ENCODE measurements around the gene LARGE1.

DNA sequence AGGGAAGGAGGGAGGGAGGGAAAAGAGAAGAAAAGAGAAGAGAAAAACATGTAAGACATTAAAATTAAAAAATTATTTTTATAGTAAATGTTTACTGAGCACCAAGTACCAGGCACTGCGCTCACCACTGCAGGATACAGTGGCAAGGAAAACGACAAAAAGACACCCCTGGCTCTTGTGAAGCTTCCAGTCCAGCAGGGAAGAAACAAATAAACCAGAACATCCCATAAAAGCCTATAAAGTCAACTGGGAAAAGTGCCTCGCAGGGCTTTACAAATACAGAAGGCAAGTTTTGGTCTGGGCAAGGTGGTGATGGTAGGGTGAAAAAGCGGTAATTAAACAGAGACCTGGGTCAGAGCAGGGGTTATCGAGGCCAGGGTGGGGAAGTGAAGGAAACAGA, 33.6 kb downstream of the LARGE1 start:
- TF ChIP-seq, protein P1, sequence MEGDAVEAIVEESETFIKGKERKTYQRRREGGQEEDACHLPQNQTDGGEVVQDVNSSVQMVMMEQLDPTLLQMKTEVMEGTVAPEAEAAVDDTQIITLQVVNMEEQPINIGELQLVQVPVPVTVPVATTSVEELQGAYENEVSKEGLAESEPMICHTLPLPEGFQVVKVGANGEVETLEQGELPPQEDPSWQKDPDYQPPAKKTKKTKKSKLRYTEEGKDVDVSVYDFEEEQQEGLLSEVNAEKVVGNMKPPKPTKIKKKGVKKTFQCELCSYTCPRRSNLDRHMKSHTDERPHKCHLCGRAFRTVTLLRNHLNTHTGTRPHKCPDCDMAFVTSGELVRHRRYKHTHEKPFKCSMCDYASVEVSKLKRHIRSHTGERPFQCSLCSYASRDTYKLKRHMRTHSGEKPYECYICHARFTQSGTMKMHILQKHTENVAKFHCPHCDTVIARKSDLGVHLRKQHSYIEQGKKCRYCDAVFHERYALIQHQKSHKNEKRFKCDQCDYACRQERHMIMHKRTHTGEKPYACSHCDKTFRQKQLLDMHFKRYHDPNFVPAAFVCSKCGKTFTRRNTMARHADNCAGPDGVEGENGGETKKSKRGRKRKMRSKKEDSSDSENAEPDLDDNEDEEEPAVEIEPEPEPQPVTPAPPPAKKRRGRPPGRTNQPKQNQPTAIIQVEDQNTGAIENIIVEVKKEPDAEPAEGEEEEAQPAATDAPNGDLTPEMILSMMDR (IDR thresholded peaks at IDR 0.05), result no peak
- no peak for TF ChIP-seq POLR2AphosphoS5 (IDR thresholded peaks at IDR 0.05; ENCODE audit: insufficient read depth in 1 of 2, low read depth in 1 of 2)
- no peak for TF ChIP-seq POLR2A (IDR thresholded peaks at IDR 0.05)
